NB4 (cell line): Measurements from ENCODE around the gene BCAS3.

ENCODE experiments used
- POLR2A ChIP-seq: IDR thresholded peaks from 2 replicates; pipeline ENCODE4 v1.6.1; 2011; ENCODE audit warnings: mild to moderate bottlenecking; ENCODE audit not compliant: insufficient read length; ENCODE audit errors: extremely low read depth
- TF ChIP-seq, protein P1 (sequence below): IDR thresholded peaks from one replicate; pipeline ENCODE4 v1.5.1; 2012; ENCODE audit warnings: low read depth, low read length

DNA sequence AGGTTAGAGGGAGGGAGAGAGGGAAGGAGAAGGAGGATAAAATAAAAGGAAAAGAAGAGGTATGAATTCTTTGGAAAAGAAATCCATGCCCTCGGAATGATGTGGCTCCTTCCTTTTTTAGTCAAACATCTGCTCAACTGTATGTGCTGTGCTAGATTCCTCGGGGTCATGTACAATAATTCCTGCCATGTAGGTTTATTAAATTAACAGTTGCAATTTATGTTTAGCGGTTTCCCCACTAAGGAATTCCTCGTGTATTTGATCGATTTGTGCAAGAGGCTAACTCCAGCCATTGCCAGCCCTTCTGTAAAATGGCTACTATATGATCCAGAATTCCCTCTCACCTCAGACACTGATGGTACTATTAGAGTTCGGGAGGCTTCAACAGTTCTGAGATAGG lies 639.0 kb downstream of the BCAS3 start:
- no peak for TF ChIP-seq POLR2A
- TF ChIP-seq, protein P1, sequence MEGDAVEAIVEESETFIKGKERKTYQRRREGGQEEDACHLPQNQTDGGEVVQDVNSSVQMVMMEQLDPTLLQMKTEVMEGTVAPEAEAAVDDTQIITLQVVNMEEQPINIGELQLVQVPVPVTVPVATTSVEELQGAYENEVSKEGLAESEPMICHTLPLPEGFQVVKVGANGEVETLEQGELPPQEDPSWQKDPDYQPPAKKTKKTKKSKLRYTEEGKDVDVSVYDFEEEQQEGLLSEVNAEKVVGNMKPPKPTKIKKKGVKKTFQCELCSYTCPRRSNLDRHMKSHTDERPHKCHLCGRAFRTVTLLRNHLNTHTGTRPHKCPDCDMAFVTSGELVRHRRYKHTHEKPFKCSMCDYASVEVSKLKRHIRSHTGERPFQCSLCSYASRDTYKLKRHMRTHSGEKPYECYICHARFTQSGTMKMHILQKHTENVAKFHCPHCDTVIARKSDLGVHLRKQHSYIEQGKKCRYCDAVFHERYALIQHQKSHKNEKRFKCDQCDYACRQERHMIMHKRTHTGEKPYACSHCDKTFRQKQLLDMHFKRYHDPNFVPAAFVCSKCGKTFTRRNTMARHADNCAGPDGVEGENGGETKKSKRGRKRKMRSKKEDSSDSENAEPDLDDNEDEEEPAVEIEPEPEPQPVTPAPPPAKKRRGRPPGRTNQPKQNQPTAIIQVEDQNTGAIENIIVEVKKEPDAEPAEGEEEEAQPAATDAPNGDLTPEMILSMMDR, result no peak
